Mucosa of gallbladder (tissue), 1 donor: ENCODE results near the gene GAMT. TPM values are rescaled to one million over a fixed set of nuclear protein-coding genes. Genes with fewer than 3 reads are reported as not detected.
A peak's percentile ranks its signal among the peaks of the same experiment; 100 is the strongest.

ENCODE experiments used
- DNase-seq: peaks from one replicate; pipeline ENCODE4 v3.0.0-alpha.2; 2020; ENCODE audit warnings: low spot score
- total RNA-seq: library from RNA; stranded (reverse); gene quantifications from one replicate; pipeline ENCODE4 v1.2.1, GENCODE V29; 2021
- donor health status: DM: no; HTN: no; CAD: no.

The GAMT gene
- total RNA-seq, 1 donor from 2014 or later, result 27.9 TPM

DNA sequence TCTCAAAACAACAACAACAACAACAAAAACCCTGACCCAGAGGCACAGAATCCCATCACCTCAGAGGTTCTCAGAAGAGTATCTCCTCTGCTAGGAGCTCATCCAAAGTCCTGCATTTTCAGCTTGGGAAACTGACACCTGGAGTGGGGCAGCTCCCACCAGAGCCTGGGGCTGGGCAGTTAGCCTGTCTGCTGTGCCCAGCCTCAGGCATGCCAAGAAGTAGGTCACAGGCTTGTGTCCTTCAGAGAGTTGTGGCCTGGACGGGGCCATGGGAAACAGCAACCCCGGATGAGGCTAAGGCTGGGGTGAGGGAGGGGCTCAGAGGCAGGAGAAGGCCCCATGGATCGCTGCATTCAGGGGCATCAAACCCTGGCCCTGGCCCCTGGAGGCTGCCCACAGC lies 15.5 kb downstream of the GAMT start:
- no peak for DNase-seq

DNA sequence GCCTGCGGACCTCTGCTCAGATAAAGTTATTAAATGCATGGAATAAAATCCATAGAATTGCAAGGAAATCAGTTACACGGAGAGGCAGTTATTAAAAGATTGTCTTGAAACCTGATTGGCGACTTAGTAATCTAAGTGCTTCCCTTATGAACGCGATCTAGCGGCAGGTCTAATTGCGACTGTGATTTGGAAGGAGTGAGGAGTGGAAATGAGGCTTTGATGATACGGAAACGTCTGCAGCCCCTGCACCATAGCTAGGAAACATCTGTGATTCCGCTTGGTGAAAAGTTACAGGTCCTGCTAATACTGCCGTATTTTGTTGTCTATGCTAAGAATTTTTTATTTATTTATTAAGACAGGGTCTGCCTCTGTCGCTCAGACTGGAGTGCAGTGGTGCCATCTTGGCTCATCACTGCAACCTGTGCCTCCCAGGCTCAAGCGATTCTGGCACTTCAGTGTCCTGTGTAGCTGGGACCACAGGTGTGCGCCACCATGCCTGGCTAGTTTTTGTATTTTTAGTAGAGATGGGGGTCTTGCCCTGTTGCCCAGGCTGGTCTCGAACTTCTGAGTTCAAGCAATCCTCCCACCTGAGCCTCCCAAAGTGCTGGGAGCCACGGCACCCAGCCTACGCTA lies 16.7 kb downstream of the GAMT start:
- no peak for DNase-seq

DNA sequence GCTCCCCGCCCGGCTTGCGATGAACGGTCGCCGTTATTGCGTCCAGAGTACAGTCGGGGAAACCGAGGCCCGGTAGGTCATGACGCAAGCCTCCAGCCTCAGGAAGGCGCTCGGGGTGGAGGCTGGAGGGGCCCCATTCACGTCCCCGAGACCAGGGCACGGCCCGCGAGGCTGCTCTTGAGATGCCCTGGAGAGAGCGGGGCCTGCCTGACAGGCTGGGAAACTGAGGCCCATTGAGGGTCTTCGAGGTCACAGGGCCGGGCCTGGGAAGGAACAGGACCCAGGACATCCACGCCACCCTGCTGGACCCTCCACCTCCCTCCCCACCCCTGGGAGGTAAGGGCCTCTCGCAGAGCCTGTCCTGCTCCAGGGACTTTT lies 17.3 kb downstream of the GAMT start:
- DNase-seq, result no peak

DNA sequence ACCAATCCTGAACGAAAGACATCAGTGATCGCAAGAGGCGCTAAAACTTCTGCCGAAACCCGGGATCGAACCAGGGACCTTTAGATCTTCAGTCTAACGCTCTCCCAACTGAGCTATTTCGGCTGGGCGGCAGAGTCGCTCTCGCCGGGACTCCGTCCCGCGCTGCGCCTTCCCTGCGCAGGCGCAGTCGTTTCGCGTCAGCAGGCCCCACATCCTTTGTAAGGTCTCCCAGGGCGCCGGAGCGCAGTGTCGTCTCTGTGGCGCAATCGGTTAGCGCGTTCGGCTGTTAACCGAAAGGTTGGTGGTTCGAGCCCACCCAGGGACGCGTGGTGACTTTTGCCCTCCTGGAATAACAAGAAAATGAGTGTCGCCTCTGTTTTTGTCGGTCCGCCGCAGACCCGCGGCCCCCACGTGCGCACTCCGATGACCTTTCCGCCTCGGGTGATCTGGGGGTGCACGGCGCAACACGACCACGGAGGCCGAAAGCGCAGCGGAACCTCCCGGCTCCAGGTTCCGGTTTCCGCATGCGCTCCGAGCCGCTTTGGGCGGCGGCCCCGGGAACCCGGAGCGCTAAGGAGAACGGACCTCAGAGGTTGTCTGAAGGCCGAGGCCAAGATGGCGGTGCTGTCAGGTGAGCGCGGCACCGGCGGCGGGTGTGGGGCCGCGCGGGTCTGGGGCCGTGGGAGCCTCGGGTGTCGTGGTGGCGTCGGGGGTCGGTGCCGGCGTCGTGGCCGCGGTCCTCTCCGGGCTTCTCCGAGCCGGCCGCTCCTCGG lies 17.8 kb downstream of the GAMT start, which contains the start of gene NDUFS7:
NDUFS7 (plus strand) TSS at position 596 of the 773 bp plus-strand sequence; CDS start at position 616, 20 bp downstream.
- peak; percentile 92 for DNase-seq

DNA sequence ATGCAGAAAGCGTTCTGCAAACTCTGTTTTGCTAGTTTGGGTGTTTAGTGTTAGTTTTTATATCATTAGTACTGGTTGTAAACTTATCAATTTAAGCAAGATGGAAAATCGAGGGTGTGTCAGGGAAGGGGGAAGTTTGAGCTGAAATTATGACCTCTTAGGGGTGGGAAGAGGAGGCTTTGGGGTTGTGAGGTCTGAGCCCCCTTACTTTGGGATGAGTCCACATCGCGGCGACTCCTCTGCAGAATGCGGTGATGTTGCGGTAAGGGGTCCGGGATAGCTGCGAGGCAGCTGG lies 18.4 kb downstream of the GAMT start:
- DNase-seq, result no peak

DNA sequence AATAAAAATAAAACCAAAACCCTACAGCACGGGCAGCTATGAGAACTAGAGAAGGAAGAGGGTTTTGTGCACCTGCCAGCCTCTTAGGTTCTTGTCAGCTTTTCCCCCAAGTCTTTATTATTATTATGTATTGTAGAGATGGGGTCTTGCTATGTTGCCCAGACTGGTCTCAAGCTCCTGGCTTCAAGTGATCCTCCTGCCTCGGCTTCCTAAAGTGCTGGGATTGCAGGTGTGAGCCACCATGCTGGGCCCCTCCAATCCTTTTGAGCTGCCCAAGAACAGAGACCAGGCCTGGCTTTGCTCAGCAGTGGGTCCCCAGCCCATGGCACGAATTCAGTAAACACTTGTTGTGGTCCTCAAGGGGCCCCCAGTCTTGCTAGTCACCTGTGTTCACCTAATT lies 19.1 kb downstream of the GAMT start:
- no peak for DNase-seq

DNA sequence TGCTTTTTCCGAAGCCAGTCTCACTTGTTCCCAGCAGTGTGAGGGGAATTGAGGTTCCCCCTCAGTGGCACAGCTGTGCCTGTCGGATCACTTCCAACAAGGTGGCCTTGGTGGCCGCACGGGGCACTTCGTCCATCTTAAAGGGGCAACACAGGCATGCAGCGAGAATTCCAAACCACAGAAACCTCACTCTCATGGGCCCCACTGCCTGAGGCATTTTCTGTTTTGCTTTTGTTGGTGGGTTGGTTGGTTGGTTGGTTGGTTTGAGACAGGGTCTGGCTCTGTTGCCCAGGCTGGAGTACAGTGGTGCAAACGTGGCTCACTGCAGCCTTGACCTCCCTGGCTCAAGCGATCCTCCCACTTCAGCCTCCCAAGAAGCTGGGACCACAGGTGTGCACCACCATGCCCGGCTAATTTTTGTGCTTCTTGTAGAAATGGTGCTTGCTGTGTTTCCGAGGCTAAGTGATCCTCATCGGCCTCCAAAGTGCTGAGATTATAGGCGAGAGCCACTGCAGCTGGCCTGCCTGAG lies 21.3 kb downstream of the GAMT start:
- no peak for DNase-seq

DNA sequence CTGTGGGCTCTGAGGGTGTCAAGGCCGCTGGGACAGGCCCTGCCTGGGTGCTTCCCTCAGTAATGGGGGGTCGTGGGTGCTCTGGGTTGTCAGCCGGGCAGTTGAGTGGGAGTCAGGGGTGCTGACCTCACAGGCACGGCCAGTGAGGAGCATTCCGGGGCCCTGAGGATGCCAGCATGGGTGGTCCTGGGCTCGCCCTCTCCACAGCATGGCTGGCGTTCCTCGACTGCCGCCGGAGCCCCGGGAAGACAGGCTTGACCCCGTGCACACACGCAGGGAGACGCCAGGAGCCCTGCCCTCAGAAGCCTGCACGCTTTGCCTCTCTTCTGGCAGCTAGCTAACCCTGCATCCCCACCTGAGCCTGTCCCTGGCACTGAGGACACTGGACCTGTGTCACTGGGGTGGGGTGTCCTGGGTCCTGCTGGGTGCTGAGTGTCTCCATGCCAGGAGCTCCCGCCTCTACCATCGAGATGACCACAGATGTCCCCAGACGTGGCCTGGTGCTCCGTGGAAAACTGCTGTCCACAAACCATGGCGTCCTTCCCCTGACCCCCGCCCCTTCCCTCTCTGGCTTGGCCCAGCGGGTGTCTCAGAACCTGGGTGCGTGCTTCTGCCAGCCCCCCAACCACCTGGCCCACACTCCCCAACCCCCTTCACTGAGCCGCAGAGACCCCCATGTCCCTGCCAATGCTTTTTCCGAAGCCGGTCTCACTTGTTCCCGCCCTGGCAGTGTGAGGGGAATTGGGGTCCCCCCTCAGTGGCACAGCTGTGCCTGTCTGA lies 22.0 kb downstream of the GAMT start:
- no peak for DNase-seq

DNA sequence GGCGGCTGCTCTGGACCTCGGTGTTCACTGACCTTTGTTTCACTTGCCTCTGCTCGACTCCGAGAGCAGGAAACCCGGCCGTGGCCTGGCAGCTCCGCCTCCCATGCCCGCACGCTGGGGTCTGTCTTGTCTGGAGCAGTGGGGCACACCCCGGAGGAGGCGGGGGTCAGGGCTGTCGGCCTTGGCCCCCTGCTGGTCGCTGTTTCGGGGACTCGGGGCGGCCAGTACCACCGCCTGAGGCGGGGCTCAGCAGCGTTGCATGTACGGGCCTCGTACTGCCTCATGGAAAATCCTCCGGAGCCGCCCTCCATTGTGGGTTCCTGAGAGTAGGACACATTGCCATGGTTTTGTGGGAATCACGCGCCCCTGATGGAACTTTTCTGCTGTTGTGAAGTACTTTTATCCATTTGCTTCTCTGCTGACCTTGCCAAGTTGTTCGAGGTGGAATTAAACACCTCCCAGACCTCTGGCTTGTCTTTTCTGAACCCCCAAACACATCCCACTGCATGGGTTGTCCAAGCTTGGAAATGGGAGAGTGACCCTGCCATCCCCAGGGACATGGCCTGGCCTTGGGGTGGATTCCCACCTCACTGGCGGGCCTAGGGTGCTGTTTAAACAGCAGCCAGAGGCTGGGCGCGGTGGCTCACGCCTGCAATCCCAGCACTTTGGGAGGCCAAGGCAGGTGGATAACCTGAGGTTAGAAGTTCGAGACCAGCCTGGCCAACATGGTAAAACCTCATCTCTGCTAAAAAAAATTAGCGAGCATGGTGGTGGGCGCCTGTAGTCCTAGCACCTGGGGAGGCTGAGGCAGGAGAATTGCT lies 23.2 kb downstream of the GAMT start:
- DNase-seq, result no peak

DNA sequence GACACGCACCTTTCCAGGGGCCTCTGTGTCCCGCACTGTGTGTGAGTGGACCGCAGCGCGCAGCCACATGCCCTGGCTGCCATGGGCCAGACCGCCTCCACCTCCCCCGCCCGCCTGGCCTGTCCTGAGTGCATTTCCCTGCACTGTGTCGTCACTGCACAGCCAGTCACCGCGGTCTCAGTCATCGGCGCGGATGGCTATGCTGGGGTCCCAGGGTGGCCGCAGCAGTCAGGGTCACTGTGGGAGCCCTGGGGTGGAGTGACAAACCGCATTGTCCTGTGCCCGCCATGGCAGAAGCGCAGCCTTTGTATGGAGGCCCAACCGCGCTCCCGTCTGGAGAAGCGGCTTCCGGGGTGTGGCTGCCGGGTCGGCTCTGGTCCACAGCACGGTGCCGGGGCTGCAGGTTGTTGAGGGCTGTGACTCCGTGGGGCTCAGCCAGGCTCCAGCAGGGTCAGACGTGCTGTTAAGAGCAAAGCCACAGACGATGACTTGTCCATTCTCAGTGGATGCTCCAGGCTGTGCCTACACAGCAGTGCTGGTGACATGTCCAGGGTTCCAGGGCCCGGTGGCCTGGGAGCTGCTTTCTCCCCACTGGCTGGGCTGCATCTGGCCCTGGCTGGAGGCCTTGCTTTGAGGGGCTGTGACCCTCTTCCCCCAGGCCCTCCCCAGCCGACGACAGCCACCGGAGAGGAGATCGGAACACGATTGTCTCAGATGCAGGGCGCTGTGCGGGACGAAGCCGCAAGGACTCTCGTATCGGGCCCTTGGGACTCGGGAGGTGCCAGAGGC lies 24.0 kb downstream of the GAMT start:
- no peak for DNase-seq

DNA sequence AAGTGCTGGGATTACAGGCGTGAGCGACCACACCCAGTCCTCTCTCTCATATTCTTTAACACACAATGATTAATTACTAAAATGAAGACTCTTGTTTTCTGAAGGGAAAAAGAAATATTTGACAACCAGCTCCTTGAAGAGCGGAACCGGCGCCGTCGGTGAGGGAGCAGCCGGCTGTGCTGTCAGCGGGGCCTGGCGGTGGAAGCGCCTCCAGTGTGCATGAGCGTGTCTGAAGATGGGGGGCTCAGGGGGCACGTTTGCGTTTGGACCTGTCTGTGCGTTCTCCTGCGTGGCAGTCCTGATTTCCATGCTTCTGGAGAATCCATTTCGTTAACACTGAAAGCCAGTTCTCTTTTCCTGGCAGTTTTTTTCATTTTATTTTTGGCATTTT lies 24.9 kb downstream of the GAMT start:
- DNase-seq, result no peak

DNA sequence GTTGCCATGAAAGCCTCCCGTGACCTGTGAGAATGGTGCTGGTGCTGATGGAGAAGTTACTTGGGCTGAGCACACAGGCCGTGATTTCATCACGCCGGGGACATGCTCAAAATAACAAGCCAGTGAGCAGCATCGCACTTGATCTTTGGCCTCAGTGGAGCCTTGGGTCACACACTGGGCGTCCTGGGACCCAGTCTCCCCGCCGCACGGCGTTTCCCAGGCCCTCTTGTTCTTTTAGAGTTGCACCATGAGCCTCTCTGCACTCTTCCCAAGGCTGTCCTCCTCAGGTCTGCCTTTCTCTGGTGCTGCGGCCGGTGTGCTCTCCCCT lies 27.1 kb downstream of the GAMT start:
- DNase-seq, result no peak

DNA sequence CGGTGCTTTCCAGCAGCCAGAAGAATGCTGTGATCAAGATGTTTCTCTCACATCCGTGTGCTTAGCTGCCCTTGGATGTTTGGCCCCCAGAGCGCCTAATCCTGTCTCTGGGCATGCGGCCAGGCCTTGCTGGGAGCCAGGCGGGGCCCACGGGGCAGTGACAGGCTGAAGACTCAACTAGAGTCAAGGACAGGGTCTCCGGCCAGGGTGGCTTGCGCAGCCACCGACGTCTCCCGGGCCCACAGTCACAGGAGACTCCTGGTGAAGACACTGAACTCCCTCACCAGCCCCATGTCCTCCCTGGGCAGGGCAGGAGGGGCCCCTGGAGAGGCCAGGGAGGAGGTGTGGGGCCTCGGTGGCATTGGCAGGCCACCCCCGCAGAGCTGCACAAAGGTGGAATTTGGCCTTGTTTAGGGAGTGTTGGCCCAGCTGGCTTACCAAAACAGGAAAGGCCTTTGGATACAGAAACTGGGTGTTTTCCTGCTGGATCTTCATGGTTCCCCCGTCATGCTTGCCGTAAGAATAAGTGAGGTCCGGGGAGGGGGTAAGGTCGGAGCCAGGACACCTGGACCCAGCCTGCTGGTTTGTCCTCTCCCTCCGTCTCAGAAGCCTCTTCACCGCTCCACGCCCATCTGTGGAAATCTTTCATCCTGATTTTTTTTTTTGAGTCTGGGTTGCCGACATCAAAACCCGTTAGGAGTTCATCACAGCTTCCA lies 27.6 kb downstream of the GAMT start:
- peak; percentile 43 for DNase-seq

DNA sequence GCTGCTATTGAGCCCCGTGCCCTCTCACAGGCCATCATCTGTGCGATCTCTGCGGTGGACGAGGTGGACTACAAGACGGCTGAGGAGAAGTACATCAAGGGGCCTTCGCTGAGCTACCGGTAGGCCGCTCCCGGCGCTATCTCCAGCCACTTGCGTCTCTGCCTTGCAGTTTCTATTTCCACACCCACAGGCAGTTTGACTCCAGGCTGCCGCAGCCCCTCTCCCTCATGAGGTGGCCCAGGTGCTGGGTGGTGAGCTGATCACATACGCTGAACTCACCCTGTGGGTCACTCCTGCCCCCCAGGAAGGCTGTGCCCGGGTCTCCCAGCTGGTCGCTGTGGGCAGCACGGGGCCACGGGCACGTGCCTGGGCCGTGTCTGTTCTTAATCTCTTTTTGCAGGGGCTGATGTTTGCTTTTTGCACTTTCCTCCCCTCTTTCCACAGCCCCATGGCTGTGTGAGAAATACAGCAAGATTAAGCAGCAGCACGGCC lies 28.3 kb downstream of the GAMT start:
- no peak for DNase-seq

DNA sequence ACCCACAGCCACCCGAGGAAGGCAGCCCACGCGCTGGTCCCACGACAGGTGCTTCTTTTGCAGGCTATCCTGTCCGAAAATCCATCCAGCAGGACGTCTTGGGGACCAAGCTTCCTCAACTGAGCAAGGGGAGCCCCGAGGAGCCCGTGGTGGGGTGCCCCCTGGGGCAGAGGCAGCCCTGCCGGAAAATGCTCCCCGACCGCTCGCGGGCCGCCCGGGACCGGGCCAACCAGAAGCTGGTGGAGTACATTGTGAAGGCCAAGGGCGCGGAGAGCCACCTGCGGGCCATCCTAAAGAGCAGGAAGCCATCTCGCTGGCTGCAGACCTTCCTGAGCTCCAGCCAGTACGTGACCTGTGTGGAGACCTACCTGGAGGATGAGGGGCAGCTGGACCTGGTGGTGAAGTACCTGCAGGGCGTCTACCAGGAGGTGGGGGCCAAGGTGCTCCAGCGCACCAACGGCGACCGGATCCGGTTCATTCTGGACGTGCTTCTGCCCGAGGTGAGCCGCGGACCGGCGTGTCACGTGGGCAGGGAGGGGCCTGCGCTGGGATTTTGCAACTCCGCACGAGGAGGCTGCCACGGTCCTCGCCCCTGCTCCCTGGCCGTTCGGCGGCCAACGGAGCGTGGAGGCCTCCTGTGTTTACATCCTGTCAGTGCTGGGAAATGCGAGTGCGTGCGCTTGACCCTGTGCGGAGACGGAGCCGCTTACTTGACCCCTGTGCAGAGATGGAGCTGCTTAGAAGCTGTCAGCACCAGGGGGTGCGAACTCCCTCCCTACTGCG lies 30.6 kb downstream of the GAMT start:
- DNase-seq, result no peak

DNA sequence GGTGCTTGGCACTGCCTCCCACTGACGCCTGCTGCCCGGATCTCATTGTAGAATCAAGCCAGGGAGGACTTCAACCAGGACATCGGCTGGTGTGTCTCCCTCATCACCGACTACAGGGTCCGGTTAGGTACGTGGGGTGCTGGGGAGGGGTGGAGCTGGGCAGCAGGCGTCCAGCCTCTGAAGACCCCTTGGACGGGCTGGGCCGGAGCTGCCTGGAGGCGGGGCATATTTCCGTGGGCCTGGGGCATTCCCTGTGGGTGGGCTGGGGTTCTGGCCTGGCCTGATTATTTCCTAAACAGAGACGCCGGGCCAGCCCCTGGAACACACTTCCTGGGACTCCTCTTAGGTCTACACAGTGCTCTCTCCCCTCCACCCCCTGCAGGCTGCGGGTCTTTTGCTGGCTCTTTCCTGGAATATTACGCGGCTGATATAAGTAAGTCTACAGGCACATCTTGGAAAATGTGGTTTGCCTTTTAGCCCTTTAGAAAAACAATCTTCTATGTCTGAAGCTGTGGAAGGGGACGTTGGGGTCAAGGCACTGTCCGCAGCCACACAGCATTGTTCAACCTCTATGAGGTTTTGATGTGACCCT lies 32.0 kb downstream of the GAMT start:
- DNase-seq, result no peak

DNA sequence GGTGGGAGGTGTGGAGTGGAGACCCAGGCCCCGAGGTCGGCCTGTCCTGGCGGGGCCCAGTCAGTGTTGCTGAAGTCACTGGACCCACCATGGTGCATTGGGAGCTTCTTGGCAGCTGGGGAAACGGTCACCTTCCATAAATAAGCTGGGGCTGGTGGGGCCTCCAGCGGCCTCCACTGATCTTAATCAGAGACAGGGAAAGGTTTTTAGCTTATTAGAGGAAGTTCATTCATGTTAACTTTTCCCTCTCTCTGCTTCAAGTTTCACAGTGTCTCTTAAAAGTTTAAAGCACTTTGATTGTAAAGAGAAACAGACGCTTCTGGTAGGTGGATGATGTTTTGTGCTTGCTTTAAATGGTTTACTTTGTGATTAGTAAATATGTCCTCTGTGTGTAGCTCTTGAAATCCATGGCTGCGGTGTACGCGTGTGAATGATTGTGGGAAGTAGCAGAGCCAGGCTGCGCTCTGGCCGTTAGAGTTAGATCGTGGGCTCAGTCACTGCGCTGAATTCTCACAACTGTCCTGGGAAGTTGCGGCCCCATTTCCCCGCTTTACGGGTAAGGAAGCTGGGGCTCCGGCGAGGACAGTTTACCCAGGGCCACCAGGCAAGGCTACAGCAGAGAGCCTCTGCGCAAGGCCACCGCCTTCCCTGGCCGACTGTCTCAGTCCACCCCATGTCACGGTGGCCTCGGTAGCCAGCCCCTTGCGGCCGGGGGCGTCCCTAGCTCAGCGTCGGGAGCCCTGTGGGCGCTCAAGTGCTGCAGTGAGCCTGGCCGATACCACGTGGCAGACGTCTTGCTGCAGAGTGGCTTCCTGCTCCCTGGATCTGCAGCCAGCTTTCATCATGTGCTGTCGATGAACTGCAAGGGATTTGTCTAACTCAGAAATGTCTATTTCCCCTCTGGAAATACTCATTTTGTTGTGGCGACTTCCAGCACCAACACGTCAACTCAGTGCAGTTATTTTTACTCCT lies 34.2 kb downstream of the GAMT start:
- no peak for DNase-seq

DNA sequence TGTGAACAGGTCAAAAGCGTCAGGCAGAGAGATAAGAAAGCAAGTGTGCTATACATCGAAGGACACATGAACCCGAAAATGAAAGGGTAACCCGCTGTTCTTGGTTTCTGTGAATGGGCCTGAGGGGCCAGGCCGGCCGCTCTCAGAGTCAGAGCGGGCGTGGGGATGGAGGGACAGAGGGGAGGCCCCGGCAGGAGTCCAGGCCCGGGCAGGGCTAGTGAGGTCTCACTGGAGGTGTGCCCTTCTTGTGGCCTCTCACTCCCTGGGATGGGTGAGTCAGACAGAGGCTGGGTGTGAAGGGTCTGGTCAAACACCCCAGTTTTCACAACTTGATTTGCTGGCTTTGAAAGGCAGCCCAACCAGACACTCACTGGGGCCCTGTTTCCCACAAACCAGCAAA lies 35.0 kb downstream of the GAMT start:
- DNase-seq, result no peak
